ENCODE data around the gene KLF4.

GRCh38 chr9:107496976-107497375, 7.4 kb upstream of the KLF4 start:
- TF ChIP-seq, protein P1, sequence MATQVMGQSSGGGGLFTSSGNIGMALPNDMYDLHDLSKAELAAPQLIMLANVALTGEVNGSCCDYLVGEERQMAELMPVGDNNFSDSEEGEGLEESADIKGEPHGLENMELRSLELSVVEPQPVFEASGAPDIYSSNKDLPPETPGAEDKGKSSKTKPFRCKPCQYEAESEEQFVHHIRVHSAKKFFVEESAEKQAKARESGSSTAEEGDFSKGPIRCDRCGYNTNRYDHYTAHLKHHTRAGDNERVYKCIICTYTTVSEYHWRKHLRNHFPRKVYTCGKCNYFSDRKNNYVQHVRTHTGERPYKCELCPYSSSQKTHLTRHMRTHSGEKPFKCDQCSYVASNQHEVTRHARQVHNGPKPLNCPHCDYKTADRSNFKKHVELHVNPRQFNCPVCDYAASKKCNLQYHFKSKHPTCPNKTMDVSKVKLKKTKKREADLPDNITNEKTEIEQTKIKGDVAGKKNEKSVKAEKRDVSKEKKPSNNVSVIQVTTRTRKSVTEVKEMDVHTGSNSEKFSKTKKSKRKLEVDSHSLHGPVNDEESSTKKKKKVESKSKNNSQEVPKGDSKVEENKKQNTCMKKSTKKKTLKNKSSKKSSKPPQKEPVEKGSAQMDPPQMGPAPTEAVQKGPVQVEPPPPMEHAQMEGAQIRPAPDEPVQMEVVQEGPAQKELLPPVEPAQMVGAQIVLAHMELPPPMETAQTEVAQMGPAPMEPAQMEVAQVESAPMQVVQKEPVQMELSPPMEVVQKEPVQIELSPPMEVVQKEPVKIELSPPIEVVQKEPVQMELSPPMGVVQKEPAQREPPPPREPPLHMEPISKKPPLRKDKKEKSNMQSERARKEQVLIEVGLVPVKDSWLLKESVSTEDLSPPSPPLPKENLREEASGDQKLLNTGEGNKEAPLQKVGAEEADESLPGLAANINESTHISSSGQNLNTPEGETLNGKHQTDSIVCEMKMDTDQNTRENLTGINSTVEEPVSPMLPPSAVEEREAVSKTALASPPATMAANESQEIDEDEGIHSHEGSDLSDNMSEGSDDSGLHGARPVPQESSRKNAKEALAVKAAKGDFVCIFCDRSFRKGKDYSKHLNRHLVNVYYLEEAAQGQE (IDR thresholded peaks at IDR 0.05; ENCODE audit: low read depth), result no peak
- no peak for TF ChIP-seq TAF1 (IDR thresholded peaks at IDR 0.05; ENCODE audit: low read depth)
- TF ChIP-seq YY1 (IDR thresholded peaks at IDR 0.05; ENCODE audit: low read depth), result no peak
- TF ChIP-seq EGR1 (IDR thresholded peaks at IDR 0.05), result no peak
- TF ChIP-seq NFIC (IDR thresholded peaks at IDR 0.05), result no peak
